K562 (cell line): ENCODE measurements around the gene CEP68. TPM values are rescaled to one million over a fixed set of nuclear protein-coding genes. Genes with fewer than 3 reads are reported as not detected.
A peak's percentile ranks its signal among the peaks of the same experiment; 100 is the strongest.
"Not testable (repeated sequence)": the region's sequence is repeated elsewhere in the genome, so short reads cannot be mapped to it uniquely, and the experiment has no call there.

ENCODE experiments used
- ATAC-seq: fragments of 200-7000 bp; cut with Tn5 transposase; 3 replicates; pipeline ENCODE4 v1.9.1; 2020; ENCODE audit warnings: moderate library complexity
- BruUV-seq: library from RNA; stranded (reverse); fragments of 400-500 nt; replicated peaks from 2 replicates; lab custom pipeline; 2021; lab: Mats Ljungman, UMichigan
- CTCF ChIA-PET: fragments of 300-600 bp; formaldehyde crosslinking; extraction: SDS; loops from one replicate; lab custom pipeline; 2021; ENCODE audit warnings: low intra/inter-chr PET ratio; lab: Yijun Ruan, JAX
- POLR2A ChIA-PET: fragments of 300-600, 350-650 bp; sonication (Branson Sonifier 250); formaldehyde crosslinking; extraction: SDS; loops from one replicate; lab custom pipeline; 2021; ENCODE audit warnings: antibody characterized with exemption, inconsistent platforms; lab: Yijun Ruan, JAX
- DNase-seq, 4 experiments: peaks; one replicate each; pipeline versions ENCODE4 v3.0.0 to v3.0.0-alpha.2; 2011 to 2018; ENCODE audit warnings: low spot score in 3 of 4, mixed read lengths in 3 of 4; ENCODE audit errors: extremely low read depth in 1 of 4
- FAIRE-seq: peaks from 2 replicates; lab custom pipeline; 2011; peaks lifted over from hg19 to GRCh38; lab: Jason Lieb, UNC
- H2AFZ ChIP-seq: 2 replicates; pipeline ENCODE4 v1.6.0; 2011; ENCODE audit warnings: low read depth, low read length, control low read depth, inconsistent platforms
- H3K27ac ChIP-seq: fragments of 200-600 bp; 3 replicates; pipeline ENCODE4 v1.8.0; 2011; ENCODE audit warnings: low read depth, mild to moderate bottlenecking, control low read depth, inconsistent platforms, low read length, moderate library complexity, mixed read lengths; ENCODE audit errors: extremely low read depth
- H3K27me3 ChIP-seq, 2 experiments: fragments of 300-600 bp in 1 of 2; 2 replicates in 1 of 2; 3 replicates in 1 of 2; pipeline versions ENCODE4 v1.6.0 to v1.8.0; 2011; ENCODE audit warnings: inconsistent platforms in 2 of 2, low read length in 2 of 2, mild to moderate bottlenecking in 1 of 2, mixed read lengths in 1 of 2, moderate library complexity in 1 of 2; ENCODE audit not compliant: control insufficient read depth in 2 of 2, insufficient read depth in 2 of 2
- H3K36me3 ChIP-seq: fragments of 300-600 bp; 3 replicates; pipeline ENCODE4 v1.8.0; 2011; ENCODE audit warnings: mild to moderate bottlenecking, low read length, inconsistent platforms; ENCODE audit not compliant: control insufficient read depth, insufficient read depth
- H3K4me1 ChIP-seq, 2 experiments: fragments of 200-600 bp in 1 of 2; replicated peaks in 1 of 2; 2 replicates in 1 of 2; 3 replicates in 1 of 2; pipeline versions ENCODE4 v1.5.1 to v1.8.0; 2011; ENCODE audit warnings: inconsistent platforms in 2 of 2, low read length in 2 of 2, mild to moderate bottlenecking in 1 of 2, mixed read lengths in 1 of 2, moderate library complexity in 1 of 2; ENCODE audit not compliant: control insufficient read depth in 2 of 2, insufficient read depth in 2 of 2
- H3K4me2 ChIP-seq: 2 replicates; pipeline ENCODE4 v1.6.1; 2011; ENCODE audit warnings: low read length, control low read depth, inconsistent platforms, mixed read lengths; ENCODE audit not compliant: insufficient read depth
- H3K4me3 ChIP-seq: fragments of 200-600 bp; sonication (generic), shearing (Covaris generic); 2 replicates; pipeline ENCODE4 v1.5.1; 2016; ENCODE audit warnings: control low read depth, inconsistent platforms
- H3K79me2 ChIP-seq: fragments of 200-600 bp; 3 replicates; pipeline ENCODE4 v1.8.0; 2011; ENCODE audit warnings: low read length, inconsistent platforms; ENCODE audit not compliant: control insufficient read depth, insufficient read depth
- H3K9ac ChIP-seq, 2 experiments: 2 replicates each; pipeline versions ENCODE4 v1.6.0 to v1.6.1; 2011; ENCODE audit warnings: low read depth in 2 of 2, low read length in 2 of 2, control low read depth in 1 of 2, inconsistent platforms in 1 of 2, mild to moderate bottlenecking in 1 of 2, mixed read lengths in 1 of 2; ENCODE audit not compliant: insufficient read depth in 1 of 2
- H3K9me1 ChIP-seq: one replicate; pipeline ENCODE4 v1.6.0; 2011; ENCODE audit warnings: inconsistent platforms, mild to moderate bottlenecking, low read length, moderate library complexity; ENCODE audit not compliant: control insufficient read depth, insufficient read depth
- H3K9me3 ChIP-seq: replicated peaks from 2 replicates; pipeline ENCODE4 v1.5.1; 2011; ENCODE audit warnings: low read depth, low read length, inconsistent platforms; ENCODE audit not compliant: control insufficient read depth, insufficient read depth
- H4K20me1 ChIP-seq: replicated peaks from 2 replicates; pipeline ENCODE4 v1.6.1; 2011; ENCODE audit warnings: low read length, inconsistent platforms, mixed read lengths; ENCODE audit not compliant: control insufficient read depth, insufficient read depth
- ARID4B ChIP-seq: sonication (generic); formaldehyde crosslinking; IDR thresholded peaks from 2 replicates; pipeline ENCODE4 v1.8.0; 2022; ENCODE audit warnings: mild to moderate bottlenecking, missing genetic modification reagents
- CBX5 ChIP-seq: IDR thresholded peaks from 2 replicates; pipeline ENCODE4 v1.6.1; 2014; ENCODE audit warnings: low read depth, borderline replicate concordance
- WGBS: fragments of 100-300 bp; shearing (Covaris generic); methylation state at CpG from one replicate; pipeline ENCODE4 v1.1.6; 2016; ENCODE audit warnings: low coverage, mixed read lengths; ENCODE audit not compliant: insufficient coverage; ENCODE audit errors: missing lambda C conversion rate; 5-methylcytosine and 5-hydroxymethylcytosine counted together
- in situ Hi-C: fragments of 300-500 bp; cut with MboI; formaldehyde crosslinking; loops from 4 replicates; pipeline ENCODE4 v1.15.0; 2018; ENCODE audit warnings: inconsistent platforms, mixed read lengths
- intact Hi-C: fragments of 100-400 bp; cut with micrococcal nuclease; formaldehyde crosslinking; loops from 2 replicates; pipeline ENCODE4 v1.14.2; 2022
- polyA plus RNA-seq, 8 experiments: library from polyadenylated mRNA; depleted of rRNA in 4 of 8; stranded (reverse) in 5 of 8; unstranded in 3 of 8; fragments of >200 nt; fragmentation: Nextera tagmentation in 2 of 8; fragmentation: Illumina TruSeq in 1 of 8; extraction: Ambion mirVana in 2 of 8; extraction: Trizol in 1 of 8; gene quantifications; 2 replicates each; pipeline versions ENCODE4 v1.2.1 to v1.2.3, GENCODE V29; 2011 to 2014; ENCODE audit warnings: inconsistent platforms in 1 of 8, missing spikeins in 1 of 8
- total RNA-seq, 7 experiments: library from RNA; depleted of rRNA in 6 of 7; stranded (reverse); fragments of >200 nt in 6 of 7; fragmentation: Illumina TruSeq in 2 of 7; extraction: Trizol in 2 of 7; gene quantifications; 2 replicates each; pipeline versions ENCODE4 v1.2.1 to v1.2.3, GENCODE V29; 2011 to 2021; ENCODE audit warnings: low replicate concordance in 1 of 7
- TF ChIP-seq, protein P1 (sequence below): sonication (generic); formaldehyde crosslinking; IDR thresholded peaks from 2 replicates; pipeline ENCODE4 v1.8.0; 2022; ENCODE audit warnings: missing genetic modification reagents, mild to moderate bottlenecking, moderate library complexity, borderline replicate concordance
- TF ChIP-seq, protein P2 (sequence below): sonication (generic); formaldehyde crosslinking; IDR thresholded peaks from 2 replicates; pipeline ENCODE4 v1.8.1; 2023; ENCODE audit warnings: mild to moderate bottlenecking, missing genetic modification reagents

The CEP68 gene
- total and polyA plus RNA-seq, 9 of the 15 experiments (the other 6 are each of a cell fraction or from before 2014, with no cell fraction given): 1.4 to 8.5 (median 5.2) TPM

GRCh38 chr2:65130664-65131175 lies 74.5 kb downstream of the CEP68 start (continued):
- TF ChIP-seq ARID4B (CRISPR knock-in tag) (no peak), CBX5 (no peak)

GRCh38 chr2:65132930-65133329 lies 76.7 kb downstream of the CEP68 start:
- CTCF ChIA-PET, H2AFZ ChIP-seq, DNase-seq, H3K9ac ChIP-seq, H3K27me3 ChIP-seq, H3K36me3 ChIP-seq, FAIRE-seq, H3K9me3 ChIP-seq, H3K27ac ChIP-seq, H3K4me3 ChIP-seq, ATAC-seq, BruUV-seq, in situ Hi-C loops, H3K4me2 ChIP-seq, intact Hi-C loops, H3K9me1 ChIP-seq: not testable (repeated sequence)
- POLR2A ChIA-PET: interaction anchor here (0.6 to 1.3 kb wide), 3 partner anchors 11 to 1250 kb away, joined by 3 to 4 read pairs (median 3); no protein-coding TSS in a partner anchor
- Histone ChIP-seq H3K4me1 (peaks cover 15 to 30% of the 10 kb centered on the region in 2 experiments; a peak in 4 of 5 replicates), H4K20me1 (peaks cover 10% of the 10 kb centered on the region), H3K79me2 (peaks cover 21% of the 10 kb centered on the region)
- WGBS: 81% methylated on average over 13 of the region's 15 CpGs
- TF ChIP-seq, protein P1, sequence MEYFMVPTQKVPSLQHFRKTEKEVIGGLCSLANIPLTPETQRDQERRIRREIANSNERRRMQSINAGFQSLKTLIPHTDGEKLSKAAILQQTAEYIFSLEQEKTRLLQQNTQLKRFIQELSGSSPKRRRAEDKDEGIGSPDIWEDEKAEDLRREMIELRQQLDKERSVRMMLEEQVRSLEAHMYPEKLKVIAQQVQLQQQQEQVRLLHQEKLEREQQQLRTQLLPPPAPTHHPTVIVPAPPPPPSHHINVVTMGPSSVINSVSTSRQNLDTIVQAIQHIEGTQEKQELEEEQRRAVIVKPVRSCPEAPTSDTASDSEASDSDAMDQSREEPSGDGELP (CRISPR knock-in tag): peak; percentile 23; the same call in 1 of the 2 replicates
- TF ChIP-seq, protein P2, sequence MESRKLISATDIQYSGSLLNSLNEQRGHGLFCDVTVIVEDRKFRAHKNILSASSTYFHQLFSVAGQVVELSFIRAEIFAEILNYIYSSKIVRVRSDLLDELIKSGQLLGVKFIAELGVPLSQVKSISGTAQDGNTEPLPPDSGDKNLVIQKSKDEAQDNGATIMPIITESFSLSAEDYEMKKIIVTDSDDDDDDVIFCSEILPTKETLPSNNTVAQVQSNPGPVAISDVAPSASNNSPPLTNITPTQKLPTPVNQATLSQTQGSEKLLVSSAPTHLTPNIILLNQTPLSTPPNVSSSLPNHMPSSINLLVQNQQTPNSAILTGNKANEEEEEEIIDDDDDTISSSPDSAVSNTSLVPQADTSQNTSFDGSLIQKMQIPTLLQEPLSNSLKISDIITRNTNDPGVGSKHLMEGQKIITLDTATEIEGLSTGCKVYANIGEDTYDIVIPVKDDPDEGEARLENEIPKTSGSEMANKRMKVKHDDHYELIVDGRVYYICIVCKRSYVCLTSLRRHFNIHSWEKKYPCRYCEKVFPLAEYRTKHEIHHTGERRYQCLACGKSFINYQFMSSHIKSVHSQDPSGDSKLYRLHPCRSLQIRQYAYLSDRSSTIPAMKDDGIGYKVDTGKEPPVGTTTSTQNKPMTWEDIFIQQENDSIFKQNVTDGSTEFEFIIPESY: peak; percentile 55; the same call in 1 of the 2 replicates
